ENCODE results near the gene PTPMT1.
"Not testable (repeated sequence)": the region's sequence is repeated elsewhere in the genome, so short reads cannot be mapped to it uniquely, and the experiment has no call there.

Gene PTPMT1

DNA sequence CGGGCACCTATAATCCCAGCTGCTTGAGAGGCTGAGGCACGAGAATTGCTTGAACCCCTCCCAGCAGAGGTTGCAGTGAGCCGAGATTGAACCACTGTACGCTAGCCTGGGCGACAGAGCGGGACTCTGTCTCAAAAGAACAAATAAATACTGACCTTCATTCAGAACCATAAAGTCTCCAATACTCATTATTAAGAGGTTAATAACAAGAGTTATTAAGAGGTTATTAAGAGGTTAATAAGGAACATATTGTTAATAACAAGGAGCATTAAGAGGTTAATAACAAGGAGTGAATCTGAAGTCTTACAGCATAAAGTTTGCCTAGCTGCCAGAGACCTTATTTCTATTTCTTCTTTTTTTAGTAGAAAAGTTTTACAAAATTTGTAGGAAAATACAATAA is 20.1 kb upstream of the PTPMT1 start:
- ChIA-PET POLR2A (no interaction called here), CTCF (interaction anchor here (2.1 to 2.2 kb wide), 2 partner anchors 11 to 12 kb away, joined by 6 to 7 read pairs; no protein-coding TSS in a partner anchor)
- no peak for DNase-seq (ENCODE audit: extremely low spot score)
- TF ChIP-seq, protein P1, sequence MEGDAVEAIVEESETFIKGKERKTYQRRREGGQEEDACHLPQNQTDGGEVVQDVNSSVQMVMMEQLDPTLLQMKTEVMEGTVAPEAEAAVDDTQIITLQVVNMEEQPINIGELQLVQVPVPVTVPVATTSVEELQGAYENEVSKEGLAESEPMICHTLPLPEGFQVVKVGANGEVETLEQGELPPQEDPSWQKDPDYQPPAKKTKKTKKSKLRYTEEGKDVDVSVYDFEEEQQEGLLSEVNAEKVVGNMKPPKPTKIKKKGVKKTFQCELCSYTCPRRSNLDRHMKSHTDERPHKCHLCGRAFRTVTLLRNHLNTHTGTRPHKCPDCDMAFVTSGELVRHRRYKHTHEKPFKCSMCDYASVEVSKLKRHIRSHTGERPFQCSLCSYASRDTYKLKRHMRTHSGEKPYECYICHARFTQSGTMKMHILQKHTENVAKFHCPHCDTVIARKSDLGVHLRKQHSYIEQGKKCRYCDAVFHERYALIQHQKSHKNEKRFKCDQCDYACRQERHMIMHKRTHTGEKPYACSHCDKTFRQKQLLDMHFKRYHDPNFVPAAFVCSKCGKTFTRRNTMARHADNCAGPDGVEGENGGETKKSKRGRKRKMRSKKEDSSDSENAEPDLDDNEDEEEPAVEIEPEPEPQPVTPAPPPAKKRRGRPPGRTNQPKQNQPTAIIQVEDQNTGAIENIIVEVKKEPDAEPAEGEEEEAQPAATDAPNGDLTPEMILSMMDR (IDR thresholded peaks at IDR 0.05; ENCODE audit: control extremely low read depth, extremely low read depth, low read depth, missing control alignments): no peak

DNA sequence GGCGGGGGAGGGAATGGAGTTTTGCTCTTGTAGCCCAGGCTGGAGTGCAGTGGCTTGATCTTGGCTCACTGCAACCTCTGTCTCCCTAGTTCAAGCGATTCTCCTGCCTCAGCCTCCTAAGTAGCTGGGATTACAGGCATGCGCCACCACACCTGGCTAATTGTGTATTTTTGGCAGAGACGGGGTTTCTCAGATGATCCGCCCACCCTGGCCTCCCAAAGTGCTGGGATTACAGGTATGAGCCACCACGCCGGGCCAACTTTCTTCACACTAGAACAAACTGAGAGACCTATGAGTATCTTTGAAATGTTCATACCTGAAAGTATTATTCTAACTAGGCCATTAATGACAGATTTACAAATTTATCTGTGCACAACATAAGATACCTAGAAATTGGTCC is 19.1 kb upstream of the PTPMT1 start:
- DNase-seq (ENCODE audit: extremely low spot score); CTCF ChIA-PET; POLR2A ChIA-PET: not testable (repeated sequence)

DNA sequence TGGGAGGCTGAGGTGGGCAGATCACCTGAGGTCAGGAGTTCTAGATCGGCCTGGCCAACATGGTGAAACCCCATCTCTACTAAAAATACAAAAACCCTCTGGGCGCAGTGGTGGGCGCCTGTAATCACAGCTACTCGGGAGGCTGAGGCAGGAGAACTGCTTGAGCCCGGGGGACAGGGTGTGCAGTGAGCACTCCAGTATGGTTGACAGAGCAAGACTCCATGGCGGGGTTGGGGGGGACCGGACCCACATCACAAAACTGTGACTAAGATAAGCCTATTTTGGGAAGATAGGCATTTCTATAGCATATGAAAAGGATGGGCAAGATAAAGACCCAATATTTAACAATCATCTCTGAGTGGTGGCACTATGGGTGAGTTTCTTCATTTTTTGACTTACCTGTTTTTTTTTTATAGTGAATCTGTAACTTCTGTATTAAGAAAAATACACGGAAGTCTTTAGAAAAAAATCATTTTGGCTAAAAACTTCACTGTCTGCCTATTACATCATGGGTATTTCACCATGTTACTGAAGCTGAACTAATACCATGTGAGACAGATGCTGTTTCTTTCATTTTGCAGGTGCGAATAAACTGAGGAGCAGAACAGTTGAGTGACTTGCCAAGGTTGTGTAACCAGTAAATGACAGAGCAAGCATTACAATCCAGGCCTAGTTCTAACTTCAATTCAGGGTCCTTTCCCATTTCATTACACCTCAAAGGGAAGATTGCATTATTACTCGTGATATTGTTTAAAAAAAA is 14.9 kb upstream of the PTPMT1 start:
- CTCF ChIA-PET: interaction anchor here (1.4 to 6.7 kb wide), 5 partner anchors 15 to 38 kb away, joined by 3 to 125 read pairs (median 8); partner anchors contain the start of genes KBTBD4 and NDUFS3
- DNase-seq (ENCODE audit: extremely low spot score): no peak
- TF ChIP-seq, protein P1 (IDR thresholded peaks at IDR 0.05; ENCODE audit: control extremely low read depth, extremely low read depth, low read depth, missing control alignments): no peak
- POLR2A ChIA-PET: no interaction called here

DNA sequence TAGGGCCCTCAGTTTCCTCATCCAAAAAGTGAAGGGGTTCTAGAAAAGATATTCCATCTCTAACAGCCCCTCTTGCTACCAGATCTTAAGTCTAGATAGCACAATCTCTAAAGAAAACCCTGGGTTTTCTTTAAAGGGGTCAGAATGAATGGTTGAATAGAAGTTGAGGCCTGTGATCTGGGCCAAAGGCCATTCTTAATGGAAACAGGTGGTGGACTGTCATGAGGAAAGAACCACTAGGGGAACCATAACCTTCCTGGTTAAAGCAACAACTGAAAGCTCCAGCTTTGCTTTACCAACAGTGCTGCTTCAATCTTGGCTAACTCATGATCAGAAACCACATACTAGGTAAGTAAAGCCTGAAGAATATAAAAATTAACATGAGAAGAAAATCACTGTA is 14.3 kb upstream of the PTPMT1 start:
- DNase-seq (ENCODE audit: extremely low spot score): peak; percentile 53
- CTCF ChIA-PET: interaction anchor here (0.7 to 6.7 kb wide), 8 partner anchors 14 to 144 kb away, joined by 3 to 125 read pairs (median 8); partner anchors contain the start of genes KBTBD4, NDUFS3 and PTPMT1
- TF ChIP-seq, protein P1 (IDR thresholded peaks at IDR 0.05; ENCODE audit: control extremely low read depth, extremely low read depth, low read depth, missing control alignments): peak; percentile 22
- POLR2A ChIA-PET: no interaction called here

DNA sequence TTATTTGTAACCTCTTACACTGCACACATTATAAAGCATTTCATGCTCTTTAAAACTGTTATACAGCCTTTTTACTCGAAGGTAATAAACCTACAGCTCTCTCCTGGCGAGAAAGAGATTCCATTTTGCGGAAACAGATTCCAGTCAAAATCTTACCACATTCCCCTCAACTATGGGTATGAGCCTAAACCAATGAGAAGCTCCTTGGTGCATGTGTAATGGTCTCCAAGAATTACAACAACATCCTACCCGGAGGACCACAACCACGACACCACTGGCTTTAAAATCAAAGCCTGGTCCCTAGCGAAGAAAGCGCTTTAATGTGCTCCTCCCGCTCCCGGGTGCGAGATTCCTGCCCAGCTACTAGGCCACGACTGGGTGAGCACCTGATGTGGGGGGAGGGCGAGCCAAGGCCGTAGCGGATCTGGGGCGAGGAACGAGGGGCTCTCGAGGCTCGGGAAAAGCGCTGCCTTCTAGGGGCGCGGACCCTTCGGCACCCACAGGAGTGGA is 13.3 kb upstream of the PTPMT1 start:
- ChIA-PET CTCF (interaction anchor here (0.7 to 6.7 kb wide), 11 partner anchors 13 to 301 kb away, joined by 3 to 125 read pairs (median 5); partner anchors contain the start of genes KBTBD4, NDUFS3 and PTPMT1), POLR2A (interaction anchor here (1.4 kb wide), 1 partner anchor 28 kb away, joined by 3 read pairs; no protein-coding TSS in a partner anchor)
- DNase-seq (ENCODE audit: extremely low spot score): no peak
- TF ChIP-seq, protein P1 (IDR thresholded peaks at IDR 0.05; ENCODE audit: control extremely low read depth, extremely low read depth, low read depth, missing control alignments): no peak

DNA sequence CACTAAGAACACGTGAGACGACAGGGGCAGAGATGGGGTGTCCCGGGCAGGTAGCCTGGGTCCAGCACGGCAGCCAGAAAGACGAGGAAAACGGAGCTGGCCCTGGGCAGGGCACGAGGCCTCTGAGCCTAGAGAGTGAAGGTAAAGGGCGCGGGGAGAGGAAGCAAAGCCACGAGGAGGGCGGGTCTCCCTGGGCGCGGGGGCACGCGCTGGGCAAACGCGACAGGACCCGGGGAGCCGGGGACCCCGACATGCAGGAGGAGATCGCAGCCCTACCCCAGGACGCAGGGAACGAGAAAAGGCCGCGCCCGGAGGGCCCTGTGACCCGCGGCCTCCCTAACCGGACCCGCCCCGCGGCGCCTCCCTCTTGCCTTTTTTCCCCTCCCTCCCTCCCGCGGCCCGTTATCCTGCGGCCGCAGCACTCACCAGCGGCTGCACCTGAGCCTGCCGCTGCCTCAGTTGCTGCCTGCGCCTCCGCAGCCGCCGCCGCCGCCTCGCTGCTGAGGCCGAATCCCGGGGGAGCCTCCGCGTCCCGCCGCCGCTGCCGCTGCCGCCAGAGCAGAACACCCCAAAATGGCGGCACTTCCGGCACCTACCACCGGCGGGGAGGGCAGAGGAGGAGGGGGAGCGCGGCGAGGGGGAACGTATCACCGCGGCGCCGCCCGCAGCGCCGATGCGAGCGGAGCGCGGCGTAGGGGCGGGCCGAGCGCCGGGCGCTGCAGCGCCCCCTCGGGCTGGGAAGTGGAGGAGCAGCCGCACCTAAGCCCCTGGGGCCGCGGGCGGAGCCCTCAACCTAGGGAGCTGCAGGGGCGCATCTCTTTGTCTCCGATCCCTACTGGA is 12.6 kb upstream of the PTPMT1 start, which contains the start of gene CELF1:
TSS of gene CELF1 (minus strand) at position 567 of the 840 bp plus-strand sequence. CDS start 53,609 bp downstream, outside the sequence.
- CTCF ChIA-PET: interaction anchor here (0.6 to 6.7 kb wide), 33 partner anchors 12 to 611 kb away, joined by 3 to 125 read pairs (median 3); partner anchors contain the start of genes FAM180B, KBTBD4, NDUFS3 and PTPMT1

More for the DNA sequence above, 12.6 kb upstream of the PTPMT1 start, which contains the start of gene CELF1:
- POLR2A ChIA-PET: interaction anchor here (1.4 kb wide), 1 partner anchor 27 kb away, joined by 3 read pairs; no protein-coding TSS in a partner anchor
- DNase-seq (ENCODE audit: extremely low spot score): peak; percentile 94
- TF ChIP-seq, protein P1 (IDR thresholded peaks at IDR 0.05; ENCODE audit: control extremely low read depth, extremely low read depth, low read depth, missing control alignments): peak; percentile 87

All from GM10248 (cell line).